Kidney glomerular epithelial cell (primary cell): Measurements from ENCODE around the gene SV2C.
"Not testable (repeated sequence)": the region's sequence is repeated elsewhere in the genome, so short reads cannot be mapped to it uniquely, and the experiment has no call there.

Experiments
- DNase-seq: peaks from one replicate; lab custom pipeline; 2025; lab: John Stamatoyannopoulos, UW

The SV2C gene

DNA sequence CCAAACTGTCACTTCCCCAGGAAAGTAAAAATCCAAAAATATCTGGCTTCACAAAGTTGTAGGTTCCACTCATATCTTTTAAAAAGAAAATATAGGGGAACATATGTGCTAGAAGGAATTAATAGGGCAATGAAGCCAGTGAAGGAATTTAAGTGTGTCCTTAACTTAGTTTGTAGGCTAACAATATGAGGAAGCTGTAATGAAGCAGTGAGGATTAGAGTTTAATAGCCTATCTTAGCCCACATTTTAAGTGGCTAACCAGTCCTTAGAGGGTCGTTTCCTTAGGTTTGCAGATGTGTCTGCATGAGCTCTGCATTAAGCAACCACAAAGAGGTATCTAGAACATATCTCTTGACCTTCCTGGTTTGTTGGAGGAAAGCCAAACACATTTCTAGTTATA is 218.7 kb downstream of the SV2C start:
- DNase-seq, result not testable (repeated sequence)

DNA sequence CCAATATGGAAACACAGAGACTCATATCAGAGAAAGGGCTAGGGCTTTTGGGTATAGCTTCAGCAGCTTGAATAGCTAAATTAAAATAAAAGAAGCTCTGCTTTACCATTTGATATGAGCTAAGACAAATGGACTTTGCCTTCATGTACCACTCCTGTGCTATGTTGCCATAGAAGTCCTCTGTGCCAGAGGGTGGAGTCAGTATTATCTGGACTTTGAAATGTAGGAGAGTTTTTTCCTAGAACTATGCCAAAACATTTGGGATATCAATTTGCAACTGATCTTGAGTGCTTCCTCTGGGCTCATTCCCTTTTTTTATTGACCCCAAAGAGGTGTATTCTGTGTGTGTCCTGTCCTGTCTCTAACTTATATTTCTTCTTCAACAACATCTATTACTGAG is 219.5 kb downstream of the SV2C start:
- DNase-seq, result not testable (repeated sequence)

DNA sequence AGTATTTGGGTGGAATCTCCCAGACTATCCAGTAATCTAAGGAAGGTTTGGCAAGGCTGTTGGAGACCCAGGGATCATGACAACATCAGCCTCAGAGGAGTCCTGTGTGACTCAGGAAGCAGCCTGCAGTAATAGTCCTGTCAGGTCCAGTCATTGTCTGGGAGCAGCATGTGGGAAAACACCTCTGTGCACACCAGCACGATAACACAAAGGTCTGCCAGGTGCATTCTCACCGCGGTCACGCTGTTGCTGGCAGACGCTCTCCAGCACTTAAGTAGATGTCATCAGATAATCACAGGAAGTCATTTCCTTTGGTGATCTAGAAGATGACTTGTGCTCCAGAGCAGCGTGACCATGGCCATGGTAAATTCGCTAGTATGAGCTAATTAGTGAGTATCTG is 220.7 kb downstream of the SV2C start:
- DNase-seq, result peak; percentile 33

DNA sequence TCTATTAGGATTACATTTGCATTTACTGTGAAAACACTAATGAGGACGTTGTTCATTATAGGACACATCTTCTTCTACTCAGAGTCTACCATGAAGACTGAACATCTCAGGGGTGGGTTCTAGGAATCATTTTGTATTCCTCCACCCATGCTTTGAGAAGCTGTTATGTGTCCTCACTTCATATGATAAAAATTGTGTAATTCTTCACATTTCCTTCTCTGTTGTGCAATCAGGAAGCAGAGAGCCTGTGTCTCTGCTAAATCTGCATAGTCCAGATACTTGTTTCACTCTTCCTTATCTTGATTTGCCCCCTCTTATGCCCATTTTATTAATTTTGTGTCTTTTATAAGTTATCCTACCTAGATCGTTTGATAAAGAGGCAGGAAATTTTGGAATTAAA is 222.1 kb downstream of the SV2C start:
- no peak for DNase-seq

DNA sequence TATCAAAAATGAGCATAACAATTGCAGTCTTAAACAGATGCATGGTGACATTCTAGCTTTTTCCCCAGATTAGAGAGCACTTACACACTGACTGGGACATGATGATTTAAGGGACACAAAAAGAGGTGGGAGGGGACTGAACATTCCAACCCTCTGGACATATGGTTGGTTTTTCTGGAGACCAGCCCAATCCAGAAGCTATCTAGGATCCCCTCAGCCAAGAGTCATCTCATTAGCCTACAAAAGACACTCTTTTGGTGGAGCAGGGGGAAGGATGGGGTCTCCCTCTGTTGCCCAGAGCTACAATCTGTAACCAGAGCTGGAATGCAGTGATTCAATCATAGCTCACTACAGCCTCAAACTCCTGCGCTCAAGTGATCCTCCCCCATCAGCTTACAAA is 222.6 kb downstream of the SV2C start:
- peak; percentile 3 for DNase-seq

DNA sequence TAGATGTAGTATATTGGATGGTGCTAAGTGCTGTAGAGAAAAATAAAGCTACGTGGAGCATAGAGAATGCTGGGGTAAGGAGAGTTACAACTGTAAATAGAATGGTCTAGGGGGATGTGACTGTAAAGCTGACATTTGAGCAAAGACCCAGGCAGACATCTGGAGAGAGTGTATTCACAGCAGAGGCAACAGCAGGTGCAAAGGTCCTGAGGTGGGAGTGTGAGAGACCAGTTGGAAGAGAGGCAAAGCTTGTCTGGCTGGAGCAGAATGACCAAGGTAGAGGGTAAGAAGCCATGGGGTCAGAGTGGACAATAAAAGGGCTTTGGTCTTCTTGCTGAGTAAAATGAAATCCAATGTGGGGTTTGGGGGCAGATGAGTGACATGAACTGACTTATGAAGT is 227.0 kb downstream of the SV2C start:
- DNase-seq, result no peak

DNA sequence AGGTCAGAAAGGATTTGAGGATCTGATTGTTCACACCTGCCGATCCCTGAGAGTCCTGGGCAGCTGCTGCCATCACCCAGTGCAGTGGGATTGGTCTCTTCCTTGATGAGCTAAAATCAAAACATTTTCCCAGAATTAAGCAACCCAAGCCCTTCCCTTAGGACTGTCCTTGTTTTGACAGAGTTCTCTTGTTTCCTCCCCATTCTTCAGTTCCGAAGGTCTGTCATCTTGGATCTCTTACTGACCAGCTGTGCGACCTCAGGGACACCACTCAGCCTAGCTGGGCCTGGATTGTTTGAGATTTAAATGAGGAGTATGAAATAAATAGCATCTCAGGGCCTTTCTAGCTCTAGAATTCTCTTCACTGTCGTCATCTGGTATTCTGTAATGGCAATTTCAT is 229.6 kb downstream of the SV2C start:
- DNase-seq, result no peak

DNA sequence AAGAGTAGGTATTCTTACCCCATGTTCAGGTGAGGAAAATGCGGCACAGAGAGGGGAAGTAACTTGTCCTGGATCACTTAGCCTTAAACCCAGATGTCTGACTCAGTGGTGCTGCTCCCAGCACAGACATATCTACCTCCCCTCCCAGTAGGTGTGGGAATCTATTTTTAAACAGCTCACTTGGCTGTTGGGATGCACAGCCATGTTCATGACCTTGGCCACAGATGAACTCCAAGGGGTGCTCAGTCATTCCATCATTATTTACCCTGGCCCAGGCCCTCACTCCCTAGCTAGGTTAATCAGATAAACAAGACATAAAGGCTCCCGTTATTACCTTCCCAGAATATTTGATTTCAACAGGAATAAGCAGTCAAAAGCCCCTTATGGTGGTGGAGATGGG is 231.5 kb downstream of the SV2C start:
- no peak for DNase-seq

DNA sequence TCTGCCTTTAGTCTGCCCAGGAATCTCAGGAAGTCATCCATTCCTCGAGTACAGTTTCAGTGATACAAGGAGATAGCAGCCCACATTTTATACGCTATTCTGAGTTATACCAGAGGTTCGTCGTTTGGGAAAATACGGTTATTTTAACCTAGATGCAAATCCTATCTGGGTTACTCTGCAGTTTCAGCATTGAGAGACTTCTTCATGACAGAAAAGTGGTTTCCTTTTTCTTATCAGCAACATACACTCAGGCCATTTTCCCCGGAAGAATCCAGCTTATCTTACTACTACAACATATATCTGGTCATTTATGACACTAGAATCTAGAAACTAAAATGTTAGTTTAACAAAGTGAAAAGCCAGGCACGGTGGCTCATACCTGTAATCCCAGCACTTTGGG is 236.5 kb downstream of the SV2C start:
- DNase-seq, result no peak

- not testable (repeated sequence) for DNase-seq
Observed at GRCh38 chr5:76323494-76323893, 240.3 kb downstream of the SV2C start.

DNA sequence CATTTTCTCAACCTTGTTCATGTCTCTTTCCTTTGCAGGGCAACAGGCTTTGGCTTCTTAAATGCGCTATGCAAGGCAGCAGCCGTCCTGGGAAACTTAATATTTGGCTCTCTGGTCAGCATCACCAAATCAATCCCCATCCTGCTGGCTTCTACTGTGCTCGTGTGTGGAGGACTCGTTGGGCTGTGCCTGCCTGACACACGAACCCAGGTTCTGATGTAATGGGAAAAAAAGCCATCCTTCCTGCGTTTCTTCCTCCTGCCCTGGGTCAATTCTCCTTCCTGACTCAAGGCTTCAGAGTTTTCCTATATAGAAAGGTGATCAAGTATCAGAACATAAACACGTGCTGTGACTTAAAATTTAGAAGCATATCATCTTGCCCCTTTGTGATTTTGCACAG is 242.1 kb downstream of the SV2C start:
- no peak for DNase-seq

GRCh38 chr5:76325876-76326491 is 242.8 kb downstream of the SV2C start:
- no peak for DNase-seq

DNA sequence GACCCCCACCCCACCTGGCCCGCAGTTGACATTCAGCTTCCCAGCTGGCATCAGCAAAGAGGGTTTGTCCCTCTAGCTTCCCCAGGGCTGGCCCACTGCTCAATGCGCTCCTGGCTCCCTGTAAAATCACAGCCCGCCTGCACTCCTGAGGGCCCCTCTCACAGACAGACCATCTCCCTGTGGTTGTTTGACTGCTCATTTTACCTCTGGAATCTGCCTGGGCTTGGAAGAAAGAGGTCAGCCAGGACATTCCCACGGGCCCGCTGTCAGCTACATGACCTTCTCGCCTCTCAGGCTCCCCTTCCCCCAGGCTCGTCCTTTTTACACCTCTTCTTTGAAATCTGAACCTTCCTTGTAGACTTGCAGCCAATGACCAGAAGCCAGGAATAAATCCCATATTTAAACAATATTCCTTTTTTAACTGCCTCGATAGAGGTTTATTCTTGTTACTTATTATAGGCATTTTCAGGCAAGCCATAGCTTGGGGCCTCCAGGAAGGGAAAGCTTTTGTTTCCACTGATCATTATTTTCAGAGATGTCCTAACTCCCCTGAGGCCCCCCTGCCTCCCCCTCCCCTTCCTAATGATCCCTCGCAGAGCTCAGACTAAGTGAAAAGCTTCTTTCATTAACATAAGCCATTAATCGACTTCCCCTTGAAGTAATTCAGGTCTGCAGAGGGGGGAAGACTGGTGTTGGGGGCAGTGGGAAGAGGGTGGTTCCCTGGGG is 243.6 kb downstream of the SV2C start:
- no peak for DNase-seq

DNA sequence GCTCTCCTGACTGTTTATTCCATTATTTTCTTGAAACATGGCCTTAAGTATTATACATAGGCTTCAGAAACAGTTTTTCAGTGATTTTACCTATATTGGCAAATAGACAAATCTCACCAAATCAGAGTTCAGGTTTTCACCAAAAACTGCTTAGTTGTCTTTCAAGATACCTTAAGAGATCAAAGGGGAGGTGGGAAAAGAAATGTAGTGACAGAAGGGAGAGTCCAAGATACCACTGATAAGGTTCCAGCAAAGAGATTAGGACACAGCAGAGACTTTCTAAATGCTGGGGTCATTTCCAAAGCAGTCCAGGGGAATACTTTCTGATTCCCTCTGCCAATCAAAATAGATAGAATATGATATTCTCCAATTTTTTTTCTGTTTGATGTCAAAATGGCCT is 246.2 kb downstream of the SV2C start:
- no peak for DNase-seq

DNA sequence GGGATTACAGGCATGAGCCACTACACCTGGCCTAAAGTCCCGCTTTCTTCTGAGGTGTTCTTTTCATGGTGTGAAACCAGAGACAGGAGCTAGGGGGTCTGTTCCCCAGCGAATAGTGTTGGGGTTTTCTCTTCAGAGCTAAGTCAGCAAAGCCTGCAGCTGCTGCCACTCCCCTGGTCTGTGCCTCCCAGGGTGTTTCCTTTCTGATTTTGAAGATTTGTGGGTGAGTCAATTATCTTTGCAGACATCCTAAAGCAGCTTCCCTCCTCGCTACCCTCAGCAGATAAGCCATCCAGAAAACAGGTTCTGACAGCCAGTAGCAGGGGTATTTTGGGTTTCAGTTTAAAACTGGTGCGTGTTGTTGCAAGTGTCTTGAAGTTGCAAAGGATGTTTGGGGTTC is 247.9 kb downstream of the SV2C start:
- DNase-seq, result no peak

DNA sequence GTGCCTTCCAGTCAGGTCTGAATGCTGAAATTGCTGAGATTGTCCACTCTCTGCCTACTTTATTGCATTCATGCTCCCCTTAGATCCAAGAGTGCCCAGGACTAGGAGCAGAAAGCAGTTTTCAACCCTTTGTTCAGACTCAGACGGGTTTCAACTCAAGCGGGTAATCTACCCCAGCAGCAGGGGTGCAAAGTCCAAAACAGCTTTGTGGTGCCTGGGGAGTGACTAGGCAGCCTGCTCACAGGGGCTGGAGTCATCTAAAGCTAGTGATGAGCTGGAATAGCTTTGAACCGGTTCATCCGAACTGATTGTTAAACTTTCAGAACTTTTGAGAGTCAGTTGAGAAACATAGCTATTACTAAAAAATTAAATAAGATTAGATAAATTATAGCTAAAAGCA is 248.9 kb downstream of the SV2C start:
- DNase-seq, result no peak

GRCh38 chr5:76332611-76333205 is 249.5 kb downstream of the SV2C start:
- no peak for DNase-seq

GRCh38 chr5:76333571-76333970 is 250.4 kb downstream of the SV2C start:
- no peak for DNase-seq

- no peak for DNase-seq
Observed at GRCh38 chr5:76334574-76334973, 251.4 kb downstream of the SV2C start.

GRCh38 chr5:76335451-76335850 is 252.3 kb downstream of the SV2C start:
- not testable (repeated sequence) for DNase-seq

- not testable (repeated sequence) for DNase-seq
Observed at GRCh38 chr5:76336253-76336809, 253.1 kb downstream of the SV2C start.

GRCh38 chr5:76337953-76338451 is 254.8 kb downstream of the SV2C start:
- DNase-seq, result peak; percentile 79

DNA sequence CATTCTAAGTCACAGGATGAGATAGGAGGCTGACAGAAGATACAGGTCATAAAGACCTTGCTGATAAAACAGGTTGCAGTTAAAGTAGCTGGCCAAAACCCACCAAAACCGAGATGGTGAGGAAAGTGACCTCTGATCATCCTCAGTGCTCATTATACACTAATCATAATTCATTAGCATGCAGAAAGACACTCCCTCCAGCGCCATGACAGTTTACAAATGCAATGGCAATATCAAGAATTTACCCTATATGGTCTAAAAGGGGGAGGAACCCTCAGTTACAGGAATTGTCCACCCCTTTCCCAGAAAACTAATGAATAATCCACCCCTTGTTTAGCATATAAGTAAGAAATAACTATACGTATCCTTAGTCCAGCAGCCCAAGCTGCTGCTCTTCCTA is 256.7 kb downstream of the SV2C start:
- DNase-seq, result no peak
